SIG-M5 treated with dmso at 0.1 percent for 504 hours (cell line): ENCODE results near the gene TRDN.

Source experiments
- DNase-seq: peaks from one replicate; lab custom pipeline; 2025; ENCODE audit not compliant: unreplicated experiment; lab: John Stamatoyannopoulos, UW

The TRDN gene

GRCh38 chr6:123636782-123637181 lies at the start of gene TRDN:
Gene TRDN, minus strand, starts transcription at chr6:123636950. Its CDS starts 175 bp downstream, at chr6:123636775.
- DNase-seq = no peak

GRCh38 chr6:123681957-123682462 lies 45.3 kb upstream of the TRDN start:
- no peak for DNase-seq

DNA sequence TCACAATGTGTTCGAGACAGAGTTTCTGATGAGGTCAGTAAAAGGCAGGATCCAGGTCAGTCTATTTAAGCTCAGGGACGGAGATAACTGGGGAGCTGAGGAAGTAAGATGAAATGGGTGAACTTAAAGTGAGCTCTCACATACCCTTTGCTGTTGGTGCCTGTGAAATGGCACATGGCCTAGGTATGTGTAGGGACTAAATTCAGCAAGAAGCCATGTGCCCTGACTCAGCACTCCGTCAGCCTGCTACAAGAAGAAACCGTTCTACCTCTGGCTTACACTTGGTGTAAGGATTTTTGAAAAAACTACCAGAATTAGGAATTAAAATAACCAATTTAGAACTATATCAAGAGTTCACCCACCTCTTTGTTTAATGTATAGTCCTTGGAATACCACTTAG lies 41.1 kb upstream of the TRDN start:
- no peak for DNase-seq

DNA sequence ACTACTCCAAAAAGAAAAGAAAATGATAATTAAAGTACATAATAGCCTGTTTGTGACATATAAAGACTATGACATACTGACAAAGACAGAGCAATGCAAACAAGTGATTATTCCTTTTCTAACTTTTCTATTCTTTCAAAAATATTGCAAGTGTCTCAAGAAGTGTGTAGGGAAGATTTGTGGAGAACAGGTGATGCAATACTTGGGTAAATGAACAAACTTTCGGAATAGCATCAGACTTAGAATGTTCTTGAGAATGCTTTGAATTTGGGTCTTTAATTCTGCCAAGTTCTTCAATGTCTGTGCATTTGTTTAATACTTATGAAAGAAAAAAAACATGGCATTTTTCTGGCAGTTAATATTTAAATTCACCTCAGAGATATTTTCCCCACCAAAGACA lies 40.0 kb upstream of the TRDN start:
- DNase-seq = no peak

DNA sequence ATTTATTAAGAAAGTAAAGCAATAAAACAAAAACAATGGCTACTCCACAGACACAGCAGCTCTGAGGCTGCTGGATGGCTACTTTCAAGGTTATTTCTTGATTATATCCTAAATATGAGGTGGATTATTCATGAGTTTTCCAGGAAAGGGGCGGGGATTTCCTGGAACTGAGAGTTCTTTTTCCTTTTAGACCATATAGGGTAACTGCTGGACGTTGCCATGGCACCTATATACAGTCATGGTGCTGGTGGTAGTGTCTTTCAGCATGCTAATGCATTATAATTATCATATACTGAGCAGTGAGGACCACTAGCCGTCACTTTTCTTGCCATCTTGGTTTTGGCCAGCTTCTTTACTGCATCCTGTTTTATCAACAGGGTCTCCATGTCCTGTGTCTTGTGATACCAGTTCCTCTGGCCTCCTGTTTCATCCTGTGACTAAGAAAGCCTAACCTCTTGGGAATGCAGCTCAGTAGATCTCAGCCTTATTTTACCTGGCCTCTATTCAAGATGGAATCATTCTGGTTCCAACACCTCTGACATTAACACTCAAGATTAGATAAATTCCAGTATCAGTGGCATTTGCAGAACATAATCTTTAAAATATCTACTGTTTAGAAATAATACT lies 32.3 kb upstream of the TRDN start:
- DNase-seq = no peak

GRCh38 chr6:123668063-123668462 lies 31.3 kb upstream of the TRDN start:
- DNase-seq = no peak

GRCh38 chr6:123663436-123663835 lies 26.7 kb upstream of the TRDN start:
- no peak for DNase-seq

GRCh38 chr6:123662757-123663156 lies 26.0 kb upstream of the TRDN start:
- DNase-seq = no peak

DNA sequence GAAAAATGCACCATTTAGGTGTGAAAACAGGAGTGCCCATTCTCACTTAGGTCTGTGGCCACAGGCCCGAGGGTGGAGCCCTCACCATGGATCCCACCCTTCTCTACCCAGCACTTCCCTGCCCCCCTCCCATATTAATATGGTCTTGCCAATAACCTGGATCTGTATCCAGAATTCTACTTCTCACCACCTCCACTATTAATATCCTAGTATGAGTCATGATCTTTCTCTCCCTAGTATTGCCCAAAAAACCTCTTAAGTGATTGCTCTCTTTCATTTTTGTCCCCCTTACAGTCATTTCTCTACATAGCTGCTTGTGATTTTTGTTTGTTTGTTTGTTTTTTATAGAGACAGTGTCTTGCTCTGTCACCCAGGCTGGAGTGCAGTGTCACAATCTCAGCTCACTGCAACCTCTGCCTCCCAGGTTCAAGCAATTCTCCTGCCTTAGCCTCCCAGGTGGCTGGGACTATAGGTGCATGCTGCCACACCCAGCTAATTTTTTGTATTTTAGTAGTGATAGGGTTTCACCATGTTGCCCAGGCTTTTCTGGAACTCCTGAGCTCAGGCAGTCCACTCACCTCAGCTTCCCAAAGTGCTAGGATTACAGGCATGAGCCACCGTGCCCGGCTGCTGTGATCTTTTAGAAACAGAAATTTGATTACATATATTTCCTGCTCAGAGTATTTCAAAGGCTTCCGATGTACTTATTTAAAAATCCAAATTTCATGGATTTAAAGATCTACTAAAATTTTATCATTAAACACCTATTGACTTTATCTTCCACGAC lies 24.5 kb upstream of the TRDN start:
- DNase-seq = no peak

DNA sequence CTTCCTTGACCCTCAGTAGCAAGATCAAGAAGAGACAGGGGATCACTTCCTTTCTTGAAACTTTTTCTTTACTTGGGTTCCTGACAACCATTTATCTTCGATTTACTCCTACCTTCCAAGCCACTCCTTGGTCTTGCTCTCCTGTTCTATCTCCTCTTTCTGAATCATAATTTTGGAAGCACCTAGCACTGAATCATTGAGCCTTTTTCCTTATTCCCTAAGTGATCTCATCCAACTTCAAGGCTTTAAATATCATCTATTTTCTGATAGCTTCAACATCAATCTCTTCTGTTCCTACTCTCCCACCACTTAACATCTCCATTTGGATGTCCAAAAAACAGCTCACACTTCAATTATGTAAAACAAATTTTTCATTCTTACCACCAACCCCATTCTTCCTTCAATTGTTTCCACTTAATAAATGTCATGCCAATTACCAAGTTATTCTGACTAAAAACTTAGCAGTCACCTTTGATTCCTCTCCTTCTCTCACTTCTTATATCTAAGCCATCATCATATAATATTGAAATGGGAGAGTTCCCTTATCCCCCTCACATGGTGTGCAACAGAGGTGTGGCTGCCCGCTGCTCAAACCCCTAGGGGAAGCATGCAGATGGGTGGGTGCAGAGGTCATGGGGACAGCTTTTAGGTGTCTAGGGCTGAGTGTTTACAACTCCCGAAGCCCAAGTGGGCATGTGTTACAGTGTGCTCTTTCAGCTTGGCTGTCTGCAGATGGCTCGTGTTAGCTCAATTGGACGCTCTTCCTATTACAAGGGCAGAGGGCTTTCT lies 23.4 kb upstream of the TRDN start:
- DNase-seq = no peak

- DNase-seq = no peak
These were observed 22.1 kb upstream of the TRDN start for GRCh38 chr6:123658848-123659247.

DNA sequence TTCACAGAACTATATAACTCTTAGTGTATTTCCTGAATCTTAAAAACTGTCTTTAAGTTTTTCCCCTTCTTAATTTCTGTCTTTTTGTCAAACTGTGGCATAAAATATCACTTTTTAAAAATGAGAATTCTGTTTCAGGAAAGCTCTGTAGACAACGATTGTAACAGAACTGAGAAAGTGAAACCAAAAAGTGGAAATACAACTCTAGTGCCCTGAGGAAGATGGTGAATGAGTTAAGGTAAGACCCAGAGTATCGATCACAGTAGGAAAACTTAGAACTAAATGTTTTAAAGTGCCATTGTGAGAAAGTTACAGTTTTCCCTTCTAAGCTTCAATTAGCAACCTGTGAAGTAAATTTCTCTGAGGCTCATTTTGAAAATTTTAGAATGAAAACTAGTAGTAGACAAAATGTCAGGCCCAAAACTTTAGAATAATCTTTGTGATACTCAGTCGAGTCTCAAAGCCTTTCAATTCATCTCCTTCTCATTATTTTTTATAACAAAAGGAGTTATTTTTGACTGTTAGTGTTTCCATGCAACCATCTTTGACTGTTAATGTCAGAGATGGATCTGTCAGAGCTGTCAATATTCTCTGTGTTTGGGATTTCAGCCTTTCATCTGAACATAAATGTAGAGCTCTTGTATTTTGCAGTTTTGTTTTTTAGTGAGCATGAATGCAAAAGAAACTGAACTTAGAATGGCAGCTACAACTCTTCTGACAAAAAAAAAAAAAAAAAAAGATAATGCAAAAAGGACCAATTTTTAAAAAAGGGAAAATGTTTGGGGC lies 19.0 kb upstream of the TRDN start:
- no peak for DNase-seq

GRCh38 chr6:123648723-123649122 lies 12.0 kb upstream of the TRDN start:
- DNase-seq = no peak

GRCh38 chr6:123648020-123648580 lies 11.3 kb upstream of the TRDN start:
- no peak for DNase-seq

- DNase-seq = no peak
These were observed 4.7 kb upstream of the TRDN start for GRCh38 chr6:123641497-123641896.

DNA sequence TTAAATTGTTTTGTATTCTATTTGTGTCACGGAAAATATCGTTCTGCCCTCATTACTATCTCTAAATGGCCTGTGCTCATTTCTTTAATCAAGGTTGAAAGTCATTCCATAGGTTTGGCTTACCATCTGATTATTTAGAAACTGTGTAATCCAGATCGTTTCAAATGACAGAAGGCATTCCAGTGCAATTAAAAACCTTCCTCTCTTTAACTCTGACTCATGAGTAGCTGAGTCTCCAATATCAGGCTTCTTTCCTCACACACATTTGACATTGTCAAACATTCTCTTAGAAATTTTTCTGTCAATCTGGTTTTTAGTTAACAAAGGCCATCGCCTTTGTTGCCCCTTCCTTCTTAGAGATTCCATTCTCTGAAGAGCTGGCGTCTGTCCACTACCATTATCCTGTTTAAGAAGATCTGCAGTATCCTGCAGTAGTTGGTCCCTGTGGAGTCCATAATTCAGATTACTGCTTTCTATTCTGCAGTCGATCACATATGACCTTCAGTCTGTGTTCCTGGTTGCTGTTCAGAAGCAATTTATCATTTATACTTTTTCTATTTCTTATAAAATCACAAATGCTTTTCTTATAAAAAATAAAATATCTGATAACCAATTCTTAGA lies 3.9 kb upstream of the TRDN start:
- DNase-seq = no peak

- no peak for DNase-seq
These were observed 2.1 kb upstream of the TRDN start for GRCh38 chr6:123638865-123639264.

- no peak for DNase-seq
These were observed 468 bp downstream of the TRDN start for GRCh38 chr6:123636282-123636681.

DNA sequence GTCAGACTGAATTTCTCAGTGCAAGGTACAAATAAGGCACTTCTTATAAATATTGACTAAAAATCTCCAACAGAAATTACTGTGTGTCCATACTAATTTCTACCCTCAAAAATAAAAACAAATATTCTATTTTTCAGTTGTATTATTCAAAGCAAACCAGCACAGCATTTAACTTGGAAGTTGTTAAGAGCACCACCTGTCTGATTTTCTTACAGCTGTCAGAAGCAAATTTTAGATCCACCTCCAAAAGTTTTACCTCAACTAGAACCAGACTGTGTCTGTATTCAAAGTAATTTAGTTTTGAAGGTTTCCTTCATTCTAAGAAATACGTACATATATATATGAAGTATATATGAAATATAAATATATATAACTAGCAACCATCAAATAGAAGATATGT lies 1.2 kb downstream of the TRDN start:
- no peak for DNase-seq

DNA sequence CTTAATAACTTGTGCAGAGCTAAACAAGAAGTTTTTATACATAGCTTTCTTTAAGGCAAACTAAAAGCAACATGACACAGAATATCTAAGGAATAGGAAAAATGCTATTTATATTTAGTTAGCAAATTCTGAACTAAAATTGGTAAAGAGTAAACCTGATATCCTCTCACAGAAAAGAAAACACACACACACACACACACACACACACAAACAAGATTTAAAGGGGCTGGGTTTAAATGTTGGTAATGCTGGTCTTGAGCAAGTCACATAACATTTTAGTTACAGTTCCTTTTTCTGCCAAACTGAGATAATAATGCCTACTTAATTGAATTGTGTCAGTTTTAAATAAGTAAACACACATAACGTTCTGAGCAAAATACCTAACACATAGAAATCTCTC lies 1.6 kb downstream of the TRDN start:
- DNase-seq = no peak
